Occipital lobe (tissue), 3 donors: ENCODE data around the gene TECR. TPM values are rescaled to one million over a fixed set of nuclear protein-coding genes. Genes with fewer than 3 reads are reported as not detected.
"Not testable (repeated sequence)": the region's sequence is repeated elsewhere in the genome, so short reads cannot be mapped to it uniquely, and the experiment has no call there.

Source experiments
- DNase-seq: peaks from one replicate; lab custom pipeline; 2025; lab: John Stamatoyannopoulos, UW
- small RNA-seq: library from RNA; depleted of rRNA; stranded (forward); fragments of <200 nt; gene quantifications from one replicate; pipeline ENCODE3, GENCODE V24; 2014
- total RNA-seq: library from RNA; depleted of rRNA; stranded (reverse); fragments of >200 nt; gene quantifications from one replicate; pipeline ENCODE4 v1.2.3, GENCODE V29; 2014

The TECR gene
- total RNA-seq, 1 donor from 2014 or later: 12.8 TPM

DNA sequence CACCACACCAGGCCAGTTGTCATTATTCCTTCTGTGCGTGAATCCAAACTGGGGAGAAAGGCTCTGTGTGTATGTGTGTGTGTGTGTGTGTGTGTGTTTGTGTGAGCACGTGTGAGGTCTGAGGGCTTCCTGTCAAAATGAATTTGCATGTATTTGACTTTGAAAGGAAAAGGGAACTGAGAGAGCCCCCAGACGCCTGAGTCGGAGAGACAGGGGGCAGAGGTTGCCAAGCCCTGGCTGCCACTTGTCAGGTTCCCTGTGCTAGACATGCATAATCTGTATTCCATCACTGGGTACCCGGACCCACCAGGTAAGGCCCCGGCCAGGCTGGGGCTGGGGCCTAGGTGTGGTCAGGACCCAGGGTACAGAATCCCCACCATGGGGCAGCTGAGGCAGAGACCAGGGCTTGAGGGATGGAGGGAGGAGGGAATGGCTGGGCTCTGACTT, 53.5 kb downstream of the TECR start, which contains the start of gene CLEC17A:
Gene CLEC17A (plus strand): TSS at position 191 of the 447 bp plus-strand sequence. CDS start 77 bp downstream, at position 268.
- DNase-seq: no peak

DNA sequence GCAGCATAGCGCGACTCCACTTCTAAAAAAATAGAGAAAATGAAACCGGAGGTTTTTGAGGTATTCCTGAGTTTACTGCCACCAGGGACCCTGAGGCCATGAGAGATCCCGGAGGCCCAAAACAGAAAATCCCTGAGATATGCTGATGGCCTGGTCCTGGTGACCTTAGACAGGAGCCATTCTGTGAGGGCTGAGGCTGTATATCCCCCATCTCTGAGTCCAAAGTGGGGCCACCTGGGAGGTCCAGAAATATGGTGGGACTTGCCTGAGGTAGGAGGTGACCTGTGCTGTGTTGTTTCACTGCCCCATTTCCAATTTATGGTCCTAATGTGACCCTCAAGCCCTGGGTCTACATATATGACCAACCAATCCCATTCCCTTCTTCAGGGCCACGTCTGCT, 55.0 kb downstream of the TECR start:
- DNase-seq: not testable (repeated sequence)

DNA sequence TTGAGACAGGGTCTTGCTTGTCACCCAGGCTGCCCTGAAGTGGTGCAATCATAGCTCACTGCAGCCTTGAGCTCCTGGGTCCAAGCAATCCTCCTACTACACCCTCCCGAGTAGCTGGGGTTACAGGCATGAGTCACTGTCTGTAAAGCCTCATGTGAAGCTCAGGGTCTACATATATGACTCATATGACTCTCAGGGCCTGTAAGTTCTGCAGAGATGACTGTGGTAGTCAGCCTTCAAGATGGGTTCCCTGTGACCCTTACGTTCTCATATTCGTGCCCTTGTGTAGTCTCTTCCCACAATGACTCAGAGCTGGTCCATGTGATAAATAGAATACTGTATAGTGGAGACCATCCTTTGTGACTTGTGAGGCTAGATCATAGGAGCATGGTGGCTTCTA, 55.8 kb downstream of the TECR start:
- DNase-seq: not testable (repeated sequence)

DNA sequence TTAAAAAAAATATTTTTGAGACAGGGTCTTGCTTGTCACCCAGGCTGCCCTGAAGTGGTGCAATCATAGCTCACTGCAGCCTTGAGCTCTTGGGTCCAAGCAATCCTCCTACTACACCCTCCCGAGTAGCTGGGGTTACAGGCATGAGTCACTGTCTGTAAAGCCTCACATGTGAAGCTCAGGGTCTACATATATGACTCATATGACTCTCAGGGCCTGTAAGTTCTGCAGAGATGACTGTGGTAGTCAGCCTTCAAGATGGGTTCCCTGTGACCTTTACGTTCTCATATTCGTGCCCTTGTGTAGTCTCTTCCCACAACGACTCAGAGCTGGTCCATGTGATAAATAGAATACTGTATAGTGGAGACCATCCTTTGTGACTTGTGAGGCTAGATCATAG, 60.0 kb downstream of the TECR start:
- DNase-seq: not testable (repeated sequence)

DNA sequence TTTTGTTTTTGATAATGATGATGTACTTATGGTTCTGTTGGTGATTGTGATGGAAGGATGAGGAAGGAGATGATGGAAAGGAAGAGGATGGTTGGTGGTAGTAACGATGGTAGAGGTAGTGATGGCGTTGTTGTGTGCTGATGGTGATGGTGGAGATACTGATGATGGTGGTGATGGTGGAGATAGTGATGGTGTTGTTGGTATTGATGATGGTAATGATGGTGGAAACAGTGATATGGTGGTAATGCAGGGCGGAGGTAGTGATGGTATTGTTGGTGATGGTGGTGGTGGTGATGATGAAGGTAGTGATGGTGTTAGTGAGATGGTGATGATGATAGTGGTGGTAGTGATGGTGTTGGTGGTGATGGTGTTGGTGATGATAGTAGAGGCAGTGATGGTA, 66.2 kb downstream of the TECR start:
- no peak for DNase-seq

DNA sequence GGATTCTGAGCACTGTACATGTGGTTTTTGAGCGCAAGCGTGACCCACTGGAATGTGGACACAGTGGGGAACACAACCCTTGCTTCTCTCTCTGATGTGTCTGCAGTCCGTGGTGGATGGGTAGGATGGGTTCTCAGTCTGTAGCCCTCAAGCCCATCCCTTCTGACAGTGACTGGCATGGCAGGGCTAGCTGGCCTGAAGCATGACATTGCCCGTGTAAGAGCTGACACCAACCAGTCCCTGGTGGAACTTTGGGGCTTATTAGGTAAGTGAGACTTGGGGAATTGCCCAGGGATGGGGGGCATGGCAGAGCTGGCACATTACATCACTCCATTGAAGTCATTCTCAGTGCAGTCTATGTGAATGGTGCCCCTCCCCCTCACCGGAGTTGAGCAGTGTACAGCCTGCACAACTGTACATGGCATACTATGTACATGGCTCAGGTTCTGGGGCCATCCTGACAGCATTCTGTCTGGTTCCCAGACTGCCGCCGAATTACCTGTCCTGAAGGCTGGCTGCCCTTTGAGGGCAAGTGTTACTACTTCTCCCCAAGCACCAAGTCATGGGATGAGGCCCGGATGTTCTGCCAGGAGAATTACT, 70.3 kb downstream of the TECR start:
- no peak for DNase-seq

DNA sequence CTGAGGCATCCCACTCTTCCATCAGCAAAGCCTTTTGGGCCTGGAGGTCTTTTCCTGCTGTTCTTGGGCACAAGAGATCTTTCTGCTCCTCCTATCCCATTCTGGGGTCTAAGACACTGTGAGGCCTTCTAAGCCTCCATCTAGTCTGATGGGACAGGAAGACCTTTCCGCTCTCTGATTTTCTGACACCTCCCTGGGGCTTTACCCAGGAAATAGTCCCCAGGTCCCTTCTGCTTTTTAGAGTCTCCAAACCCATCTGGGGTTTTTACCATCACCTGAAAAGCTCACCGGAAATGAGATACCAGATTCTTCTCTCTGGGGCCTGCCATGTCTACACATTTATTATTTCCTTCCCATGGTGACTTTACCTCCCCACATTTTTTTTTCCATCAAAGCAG, 74.6 kb downstream of the TECR start:
- DNase-seq: no peak

DNA sequence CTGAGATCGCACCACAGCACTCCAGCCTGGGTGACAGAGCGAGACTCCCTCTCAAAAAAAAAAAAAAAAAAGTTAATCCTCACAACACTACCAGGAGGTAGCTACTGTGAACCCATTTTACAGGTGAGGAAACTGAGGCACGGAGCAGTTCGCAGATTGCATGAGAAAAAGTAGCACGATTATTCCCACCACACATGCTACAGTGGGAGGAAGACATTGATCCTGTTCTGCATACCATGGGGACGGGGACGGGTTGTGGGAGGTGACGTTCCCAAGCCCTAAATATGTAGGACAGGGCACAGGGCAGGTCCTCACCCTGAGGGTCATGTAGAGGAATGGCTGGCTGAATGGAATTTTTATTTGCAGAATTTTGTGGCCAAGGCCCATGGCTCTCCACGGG, 77.2 kb downstream of the TECR start:
- no peak for DNase-seq

DNA sequence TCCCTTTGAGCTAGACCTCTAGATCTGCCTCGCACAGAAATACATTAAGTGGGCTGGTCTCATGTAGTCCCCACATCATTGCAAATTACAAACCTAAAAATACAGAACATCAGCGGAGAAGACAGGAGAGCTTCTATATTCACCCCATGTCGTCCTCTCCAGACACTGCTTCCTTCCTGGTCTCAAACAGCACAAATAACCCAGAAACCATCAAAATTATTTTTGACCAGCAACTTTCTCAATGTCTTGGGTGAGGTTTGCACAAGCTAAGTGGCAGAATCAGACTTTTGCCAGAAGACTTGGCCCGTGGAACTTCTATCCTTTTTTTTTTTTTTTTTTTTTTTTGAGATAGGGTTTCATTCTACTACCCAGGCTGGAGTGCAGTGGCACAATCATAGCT, 81.7 kb downstream of the TECR start:
- DNase-seq: no peak

DNA sequence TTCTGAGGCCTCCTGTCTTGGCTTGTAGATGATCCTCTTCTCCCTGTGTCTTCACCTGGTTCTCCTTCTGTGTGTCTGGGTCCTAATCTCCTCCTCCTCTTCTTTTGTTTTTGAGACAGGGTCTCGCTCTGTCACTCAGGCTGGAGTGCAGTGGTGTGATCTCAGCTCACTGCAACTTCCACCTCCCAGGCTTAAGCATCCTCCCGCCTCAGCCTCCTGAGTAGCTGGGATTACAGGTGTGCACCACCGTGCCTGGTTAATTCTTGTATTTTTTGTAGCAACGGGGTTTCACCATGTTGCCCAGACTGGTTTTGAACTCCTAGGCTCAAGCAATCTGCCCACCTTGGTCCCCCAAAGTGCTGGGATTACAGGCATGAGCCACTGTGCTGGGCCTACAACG, 82.8 kb downstream of the TECR start:
- DNase-seq: not testable (repeated sequence)

DNA sequence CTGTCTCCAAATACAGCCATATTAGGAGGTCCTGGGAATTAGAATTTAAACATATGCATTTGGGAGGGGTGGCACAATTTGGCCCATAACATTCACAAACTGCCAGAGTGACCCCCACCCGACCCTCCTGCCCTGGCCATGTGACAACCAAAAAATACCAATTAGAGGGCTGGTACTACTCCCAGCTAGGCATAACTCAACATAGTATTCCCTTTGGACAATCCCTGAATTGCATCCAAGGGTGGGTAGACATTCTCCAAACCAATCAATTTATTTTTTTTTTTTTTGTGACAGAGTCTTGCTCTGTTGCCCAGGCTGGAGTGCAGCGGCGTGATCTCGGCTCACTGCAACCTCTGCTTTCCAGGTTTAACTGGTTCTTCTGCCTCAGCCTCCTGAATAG, 83.3 kb downstream of the TECR start:
- no peak for DNase-seq

DNA sequence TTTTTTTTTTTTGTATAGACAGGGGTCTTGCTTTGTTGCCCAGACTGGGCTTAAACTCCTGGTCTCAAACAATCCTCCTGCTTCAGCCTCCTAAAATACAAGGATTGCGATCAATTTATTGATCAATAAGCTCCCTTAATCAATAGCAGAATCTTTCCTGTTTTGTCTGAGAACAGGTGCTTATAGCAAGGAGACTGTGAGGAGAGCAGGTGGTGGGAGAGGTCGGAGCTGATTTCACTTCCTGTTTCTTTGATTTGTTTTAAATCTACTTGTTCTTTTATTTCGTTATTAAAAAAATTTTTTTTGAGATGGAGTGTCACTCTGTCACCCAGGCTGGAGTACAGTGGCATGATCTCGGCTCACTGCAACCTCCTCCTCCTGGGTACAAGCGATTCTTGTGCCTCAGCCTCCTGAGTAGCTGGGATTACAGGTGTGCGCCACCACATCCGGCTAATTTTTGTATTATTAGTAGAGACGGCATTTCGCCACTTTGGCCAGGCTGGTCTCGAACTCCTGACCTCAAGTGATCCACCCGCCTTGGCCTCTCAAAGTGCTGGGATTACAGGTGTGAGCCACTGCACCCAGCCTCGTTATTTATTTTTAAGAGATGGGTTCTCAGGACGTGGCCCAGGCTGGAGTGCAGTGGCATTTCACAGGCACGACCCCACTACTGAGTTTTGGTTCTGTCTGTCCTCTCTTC, 84.2 kb downstream of the TECR start:
- DNase-seq: not testable (repeated sequence)

DNA sequence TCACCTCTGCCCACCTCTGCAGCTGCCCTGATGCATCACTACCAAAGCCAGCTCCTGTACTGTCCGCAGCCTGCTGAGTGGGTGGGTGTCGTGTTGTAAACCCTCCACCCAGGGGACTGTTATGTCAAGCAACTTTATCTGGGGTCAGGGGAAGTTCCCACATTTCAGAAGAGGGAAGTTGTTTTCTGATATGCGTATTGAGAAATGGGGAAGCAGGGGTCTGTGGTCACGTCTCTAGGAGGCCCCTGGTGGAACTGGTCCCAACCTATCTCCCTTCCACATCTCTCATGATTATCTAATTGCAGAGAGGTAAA, 84.7 kb downstream of the TECR start:
- no peak for DNase-seq

Small RNA genes lying within 50 kb of the gene (small RNA-seq; reads per million reads assigned to genes)
- gene RN7SL842P: not detected
- gene SNRPGP15: not detected

Other genes starting within 250 kb of the TECR start
- gene ADGRE5, start 148.2 kb upstream of the TECR start, total RNA-seq: 1.2 TPM
- 26.2 TPM for gene DDX39A, start 110.3 kb upstream of the TECR start, total RNA-seq
- gene PKN1, start 96.3 kb upstream of the TECR start, total RNA-seq: 86.3 TPM
- gene PTGER1, start 54.2 kb upstream of the TECR start, total RNA-seq: not detected
- 28.4 TPM for gene GIPC1, start 33.5 kb upstream of the TECR start, total RNA-seq
- 33.5 TPM for gene DNAJB1, start 11.2 kb upstream of the TECR start, total RNA-seq
- 102 TPM for gene NDUFB7, start 42.5 kb downstream of the TECR start, total RNA-seq
- 0.31 TPM for gene CLEC17A, start 53.5 kb downstream of the TECR start, total RNA-seq
- gene ADGRE3, start 145.2 kb downstream of the TECR start, total RNA-seq: not detected
- gene ZNF333, start 160.5 kb downstream of the TECR start, total RNA-seq: 43.4 TPM
- gene ADGRE2, start 249.0 kb downstream of the TECR start, total RNA-seq: 0.16 TPM